NB4 (cell line): Measurements from ENCODE around the gene ATP5PD.

ENCODE experiments used
- CTCF ChIP-seq: IDR thresholded peaks from one replicate; pipeline ENCODE4 v1.5.1; 2012; ENCODE audit warnings: low read depth, low read length
- MAX ChIP-seq: IDR thresholded peaks from 2 replicates; pipeline ENCODE4 v1.6.1; 2011; ENCODE audit warnings: low read depth, low read length
- MYC ChIP-seq: IDR thresholded peaks from 2 replicates; pipeline ENCODE4 v1.6.1; 2011; ENCODE audit warnings: low read depth, low read length
- POLR2A ChIP-seq: IDR thresholded peaks from 2 replicates; pipeline ENCODE4 v1.6.1; 2011; ENCODE audit warnings: mild to moderate bottlenecking; ENCODE audit not compliant: insufficient read length; ENCODE audit errors: extremely low read depth

- TF ChIP-seq CTCF (no peak), POLR2A (no peak), MAX (no peak), MYC (no peak)
Measured at GRCh38 chr17:75003070-75003956, 43.5 kb downstream of the ATP5PD start.
